IPS-18a (cell line): ENCODE results near the gene CAMSAP1.

Experiments used
- H3K27ac ChIP-seq: one replicate; pipeline ENCODE4 v1.5.1; 2013; ENCODE audit warnings: low read length
- H3K27me3 ChIP-seq: one replicate; pipeline ENCODE4 v1.6.1; 2013; ENCODE audit warnings: mild to moderate bottlenecking, low read length; ENCODE audit not compliant: control insufficient read depth, insufficient read depth
- H3K36me3 ChIP-seq: one replicate; pipeline ENCODE4 v1.6.1; 2013; ENCODE audit warnings: low read depth, low read length; ENCODE audit not compliant: control insufficient read depth
- H3K4me1 ChIP-seq: one replicate; pipeline ENCODE4 v1.6.1; 2013; ENCODE audit warnings: low read depth, low read length; ENCODE audit not compliant: control insufficient read depth
- H3K4me3 ChIP-seq: one replicate; pipeline ENCODE4 v1.5.1; 2013; ENCODE audit warnings: low read length
- H3K9ac ChIP-seq: one replicate; pipeline ENCODE4 v1.6.1; 2013; ENCODE audit warnings: mild to moderate bottlenecking, low read length, moderate library complexity
- H3K9me3 ChIP-seq: one replicate; pipeline ENCODE4 v1.6.1; 2013; ENCODE audit warnings: low read depth, low read length; ENCODE audit not compliant: control insufficient read depth

The CAMSAP1 gene

DNA sequence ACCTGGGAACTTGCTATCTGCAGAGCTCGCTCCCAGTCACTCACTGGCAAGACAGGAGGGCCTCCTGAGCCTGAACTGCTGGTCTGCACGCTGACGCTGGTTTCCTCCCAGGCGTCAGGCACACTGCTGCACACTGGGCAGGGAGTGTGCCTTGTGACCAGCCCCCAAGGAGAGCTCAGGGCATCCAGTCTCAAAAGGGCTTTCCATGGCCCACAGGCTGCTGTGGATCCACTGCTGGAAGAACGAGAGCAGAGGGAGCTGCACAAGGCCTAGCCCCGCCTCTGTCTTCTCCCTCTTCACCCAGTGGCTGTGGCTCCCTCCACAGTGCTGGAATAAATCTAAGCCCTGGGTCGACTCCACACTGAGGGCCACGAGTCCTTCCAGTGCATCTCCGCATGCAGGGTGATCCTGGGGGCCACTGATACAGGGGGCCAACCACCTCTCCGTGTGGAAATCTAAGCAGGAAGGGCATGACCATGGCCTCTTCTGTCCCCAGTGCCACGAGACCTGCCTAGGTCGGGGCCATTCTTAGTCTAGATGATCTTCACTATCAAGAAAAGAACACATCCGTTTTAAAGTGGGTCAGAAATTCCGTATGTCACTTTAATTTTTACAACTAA is 93.6 kb downstream of the CAMSAP1 start:
- Histone ChIP-seq H3K4me3 (no peak overlapping the region), H3K4me1 (no peaks in the 10 kb centered on the region), H3K9ac (no peak overlapping the region), H3K27me3 (no peaks in the 10 kb centered on the region), H3K36me3 (peaks cover 92% of the 10 kb centered on the region), H3K27ac (no peak overlapping the region), H3K9me3 (no peaks in the 10 kb centered on the region)

DNA sequence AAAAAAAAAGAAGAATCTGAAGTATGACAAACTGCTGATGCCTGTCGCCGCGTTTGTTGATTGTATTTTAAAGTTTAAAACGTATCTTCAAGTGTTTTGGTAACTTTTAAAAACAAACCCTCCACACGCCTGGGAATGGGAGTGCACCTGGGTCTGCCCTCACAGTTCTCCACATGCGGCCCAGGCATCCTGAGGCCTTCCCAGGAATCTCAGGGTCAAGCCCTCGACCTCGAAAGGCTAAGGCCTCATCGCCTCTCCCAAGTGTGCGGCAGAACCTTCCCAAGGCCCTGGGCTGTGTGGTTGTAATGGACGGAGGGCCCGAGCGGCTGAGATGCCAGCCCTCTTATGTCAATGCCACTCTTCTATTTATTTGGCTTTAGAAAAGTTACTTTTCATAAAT is 94.4 kb downstream of the CAMSAP1 start:
- Histone ChIP-seq H3K36me3 (peaks cover 88% of the 10 kb centered on the region), H3K4me3 (no peak overlapping the region), H3K9me3 (no peaks in the 10 kb centered on the region), H3K27me3 (no peaks in the 10 kb centered on the region), H3K4me1 (no peaks in the 10 kb centered on the region), H3K9ac (no peak overlapping the region), H3K27ac (no peak overlapping the region)

DNA sequence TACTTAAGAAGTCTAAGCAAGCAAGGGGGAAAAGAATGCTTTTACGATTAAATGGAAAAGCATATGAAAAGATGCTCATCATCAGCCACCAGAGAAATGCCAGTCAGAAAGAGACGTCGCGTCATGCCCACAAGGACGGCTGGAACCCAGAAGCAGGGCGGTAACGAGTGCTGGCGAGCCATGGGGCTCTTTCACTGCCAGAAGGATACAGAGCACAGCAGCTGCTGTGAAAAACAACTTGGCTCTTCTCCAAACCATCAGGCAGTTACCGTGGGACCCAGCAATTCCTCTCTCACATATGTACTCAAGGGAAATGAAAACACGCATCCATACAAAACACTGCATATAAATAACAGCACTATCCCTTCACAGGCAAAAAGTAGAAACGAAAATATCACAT is 95.5 kb downstream of the CAMSAP1 start:
- Histone ChIP-seq H3K4me3 (no peak overlapping the region), H3K27ac (no peak overlapping the region), H3K4me1 (no peaks in the 10 kb centered on the region), H3K9me3 (no peaks in the 10 kb centered on the region), H3K9ac (no peak overlapping the region), H3K36me3 (peaks cover 77% of the 10 kb centered on the region), H3K27me3 (no peaks in the 10 kb centered on the region)

GRCh38 chr9:135810806-135811575 is 96.4 kb downstream of the CAMSAP1 start:
- Histone ChIP-seq H3K27me3 (no peaks in the 10 kb centered on the region), H3K9ac (no peak overlapping the region)

DNA sequence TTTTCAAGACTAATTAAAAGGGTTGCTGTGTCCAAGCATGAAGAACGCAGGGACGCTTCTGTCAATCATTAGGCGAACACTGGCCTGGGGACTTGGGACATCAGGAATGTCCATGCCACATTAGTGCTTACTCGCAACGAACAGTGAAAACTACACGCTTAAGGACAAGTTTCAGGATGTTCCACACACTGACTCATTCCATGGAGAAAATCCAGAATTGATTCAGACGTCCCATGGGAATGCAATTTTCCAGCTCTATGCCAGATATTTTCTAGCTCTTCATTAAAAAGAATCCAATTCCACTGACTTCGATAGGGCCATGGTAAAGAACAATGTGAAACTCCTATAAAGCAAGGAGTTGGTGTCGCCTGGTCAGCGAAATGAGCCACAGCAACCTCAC is 98.2 kb downstream of the CAMSAP1 start:
- H3K4me1 ChIP-seq: no peaks in the 10 kb centered on the region
- no peak overlapping the region for H3K9ac ChIP-seq
- no peak overlapping the region for H3K27ac ChIP-seq
- H3K4me3 ChIP-seq: no peak overlapping the region
- no peaks in the 10 kb centered on the region for H3K9me3 ChIP-seq
- no peaks in the 10 kb centered on the region for H3K27me3 ChIP-seq
- peaks cover 51% of the 10 kb centered on the region for H3K36me3 ChIP-seq

More at GRCh38 chr9:135810806-135811575, 96.4 kb downstream of the CAMSAP1 start:
- no peaks in the 10 kb centered on the region for H3K9me3 ChIP-seq
- no peaks in the 10 kb centered on the region for H3K4me1 ChIP-seq
- H3K36me3 ChIP-seq: peaks cover 69% of the 10 kb centered on the region
- no peak overlapping the region for H3K27ac ChIP-seq
- no peak overlapping the region for H3K4me3 ChIP-seq

- no peaks in the 10 kb centered on the region for H3K9me3 ChIP-seq
- H3K9ac ChIP-seq: no peak overlapping the region
- H3K36me3 ChIP-seq: peaks cover 22% of the 10 kb centered on the region
- no peak overlapping the region for H3K4me3 ChIP-seq
- H3K27me3 ChIP-seq: no peaks in the 10 kb centered on the region
- no peak overlapping the region for H3K27ac ChIP-seq
- no peaks in the 10 kb centered on the region for H3K4me1 ChIP-seq
These were observed 101.8 kb downstream of the CAMSAP1 start for GRCh38 chr9:135805422-135806022.

DNA sequence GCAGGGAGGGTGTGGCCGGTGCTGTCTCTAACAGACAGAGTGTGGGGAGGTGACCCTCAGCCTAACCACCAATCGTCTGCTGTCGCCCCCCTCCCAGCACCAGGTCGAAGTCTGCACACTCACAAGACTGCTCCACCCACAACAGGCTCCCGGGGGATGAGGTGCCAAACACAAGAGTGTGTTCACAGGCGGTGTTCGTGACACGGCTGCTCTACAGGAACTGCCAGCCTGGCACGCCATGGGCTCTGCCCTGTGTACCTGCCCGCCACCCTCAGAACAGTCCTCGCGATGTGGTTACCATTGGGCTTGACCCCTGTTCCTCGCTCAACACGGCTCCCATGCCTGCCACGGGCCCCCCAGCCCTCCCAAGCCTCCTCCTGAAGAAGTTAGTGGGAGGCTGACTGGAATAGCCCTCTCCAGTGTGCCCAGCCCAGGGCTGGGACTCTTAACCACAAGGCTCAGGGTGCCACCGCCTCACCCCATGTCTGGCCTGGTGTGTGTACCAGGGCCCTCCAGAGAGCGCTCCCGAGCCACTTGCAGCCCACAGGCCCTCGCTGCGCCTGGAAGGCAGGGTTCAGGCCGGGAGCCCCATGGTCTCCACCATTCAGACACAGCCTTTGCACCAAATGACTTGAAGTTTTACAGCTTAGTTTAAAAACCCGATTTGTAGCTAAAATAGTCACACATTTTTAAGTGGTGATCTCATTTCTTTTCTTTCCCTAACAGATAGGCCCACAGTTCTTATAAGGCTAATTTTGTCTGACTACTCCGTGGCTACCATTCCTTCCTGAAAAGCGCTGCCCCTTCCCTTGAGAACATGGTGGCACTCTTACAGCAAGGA is 102.5 kb downstream of the CAMSAP1 start:
- H3K4me1 ChIP-seq: no peaks in the 10 kb centered on the region
- H3K9ac ChIP-seq: no peak overlapping the region
- H3K36me3 ChIP-seq: peaks cover 14% of the 10 kb centered on the region
- no peaks in the 10 kb centered on the region for H3K27me3 ChIP-seq
- H3K27ac ChIP-seq: no peak overlapping the region
- no peak overlapping the region for H3K4me3 ChIP-seq
- H3K9me3 ChIP-seq: no peaks in the 10 kb centered on the region

DNA sequence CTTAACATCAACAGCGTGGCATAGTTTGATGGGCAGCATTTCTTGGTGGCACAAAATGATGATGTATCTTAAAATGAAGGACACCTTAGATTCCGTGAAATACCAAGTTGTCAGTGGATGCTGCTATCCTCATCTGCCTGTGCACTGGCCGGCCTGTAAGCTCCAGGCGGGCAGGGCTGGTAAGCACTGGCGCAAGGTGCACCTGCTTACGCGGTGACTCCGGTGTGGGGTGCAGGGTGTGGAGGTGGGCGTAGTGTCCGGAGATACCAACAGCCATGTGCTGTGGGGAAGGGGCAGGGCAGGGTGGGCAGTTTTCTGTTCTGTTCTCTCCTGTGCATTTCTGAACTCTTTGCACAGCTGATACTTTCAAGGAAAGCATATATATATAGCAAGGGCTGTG is 103.9 kb downstream of the CAMSAP1 start:
- Histone ChIP-seq H3K36me3 (peaks cover 4% of the 10 kb centered on the region), H3K27me3 (no peaks in the 10 kb centered on the region), H3K4me1 (no peaks in the 10 kb centered on the region), H3K27ac (no peak overlapping the region), H3K9me3 (no peaks in the 10 kb centered on the region), H3K9ac (no peak overlapping the region), H3K4me3 (no peak overlapping the region)

DNA sequence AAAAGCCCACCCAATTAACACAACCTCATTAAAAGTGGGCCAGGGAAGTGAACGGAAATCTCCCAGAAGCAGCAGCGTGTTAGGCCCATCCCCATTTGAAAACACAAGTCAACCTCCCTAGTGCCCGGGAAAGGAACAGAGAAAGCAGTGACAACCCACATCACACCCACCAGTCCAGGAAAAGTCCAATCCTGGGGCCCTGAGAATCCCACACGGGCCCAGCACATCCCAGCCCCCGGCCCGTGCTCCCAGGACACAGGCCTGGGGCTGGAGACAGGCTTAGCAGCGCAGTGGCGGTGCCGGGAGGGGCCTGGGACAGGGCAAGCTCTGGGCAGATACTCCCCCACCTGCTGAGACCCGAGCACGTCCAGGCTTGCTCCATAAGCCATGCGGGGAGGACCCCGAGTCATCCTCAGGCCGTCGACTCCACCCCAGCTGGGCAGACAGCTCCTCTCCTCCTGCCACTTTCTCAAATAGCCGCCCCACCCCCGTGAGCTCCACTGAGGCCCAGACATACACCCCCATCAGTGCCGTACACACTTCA is 104.4 kb downstream of the CAMSAP1 start:
- Histone ChIP-seq H3K4me1 (no peaks in the 10 kb centered on the region), H3K9ac (no peak overlapping the region), H3K9me3 (no peaks in the 10 kb centered on the region), H3K27me3 (no peaks in the 10 kb centered on the region), H3K27ac (no peak overlapping the region), H3K4me3 (no peak overlapping the region), H3K36me3 (no peaks in the 10 kb centered on the region)

DNA sequence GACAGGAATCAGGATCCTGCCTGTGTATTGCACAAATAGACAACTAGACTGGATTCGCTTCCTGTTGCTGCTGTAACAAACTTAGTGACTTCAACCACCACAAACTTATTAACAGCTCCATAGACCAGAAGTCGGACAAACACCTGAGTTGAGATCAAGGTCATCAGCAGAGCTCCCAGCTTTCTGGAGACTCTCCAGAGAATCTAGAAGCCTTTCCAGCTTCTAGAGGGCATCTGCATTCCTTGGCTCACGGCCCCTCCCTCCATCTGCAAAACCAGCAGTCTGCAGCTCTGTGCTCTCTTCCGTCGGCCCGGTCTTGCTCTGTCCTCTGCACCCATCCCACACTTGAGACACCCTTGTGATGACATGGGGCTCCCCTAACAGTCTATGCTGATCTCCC is 106.3 kb downstream of the CAMSAP1 start:
- H3K9me3 ChIP-seq: no peaks in the 10 kb centered on the region
- no peaks in the 10 kb centered on the region for H3K36me3 ChIP-seq
- H3K9ac ChIP-seq: no peak overlapping the region
- no peaks in the 10 kb centered on the region for H3K27me3 ChIP-seq
- no peak overlapping the region for H3K4me3 ChIP-seq
- no peak overlapping the region for H3K27ac ChIP-seq
- H3K4me1 ChIP-seq: no peaks in the 10 kb centered on the region

- no peak overlapping the region for H3K27ac ChIP-seq
- H3K9ac ChIP-seq: no peak overlapping the region
These were observed 108.1 kb downstream of the CAMSAP1 start for GRCh38 chr9:135799261-135799660.

More at GRCh38 chr9:135799261-135799660, 108.1 kb downstream of the CAMSAP1 start:
- Histone ChIP-seq H3K36me3 (no peaks in the 10 kb centered on the region), H3K4me3 (no peak overlapping the region), H3K4me1 (no peaks in the 10 kb centered on the region), H3K9me3 (no peaks in the 10 kb centered on the region), H3K27me3 (no peaks in the 10 kb centered on the region)
